Upper lobe of right lung (tissue), 1 donor: ENCODE results near the gene CCL22. TPM values are rescaled to one million over a fixed set of nuclear protein-coding genes. Genes with fewer than 3 reads are reported as not detected.

Source experiments
- ATAC-seq: fragments of 200-7000 bp; cut with Tn5 transposase; one replicate; pipeline ENCODE4 v1.9.1; 2020; ENCODE audit warnings: mild to moderate bottlenecking, moderate library complexity
- DNase-seq: peaks from one replicate; pipeline ENCODE4 v3.0.0-alpha.2; 2020
- H3K27ac ChIP-seq: fragments of 200-600 bp; one replicate; pipeline ENCODE4 v1.8.0; 2022
- H3K27me3 ChIP-seq: fragments of 200-600 bp; one replicate; pipeline ENCODE4 v1.8.0; 2022; ENCODE audit warnings: mild to moderate bottlenecking
- H3K36me3 ChIP-seq: fragments of 200-600 bp; one replicate; pipeline ENCODE4 v1.8.0; 2022
- H3K4me1 ChIP-seq: fragments of 200-600 bp; one replicate; pipeline ENCODE4 v1.8.0; 2022
- H3K4me3 ChIP-seq: fragments of 200-600 bp; one replicate; pipeline ENCODE4 v1.8.0; 2022; ENCODE audit warnings: mild to moderate bottlenecking
- H3K9me3 ChIP-seq: fragments of 200-600 bp; one replicate; pipeline ENCODE4 v1.8.0; 2022
- intact Hi-C: fragments of 100-400 bp; cut with DNase I; formaldehyde crosslinking; loops from one replicate; pipeline ENCODE4 v1.11.0; 2022
- total RNA-seq: library from RNA; stranded (reverse); fragmentation: NEBNext Ultra II Directional; extraction: Animal tissue kit (Norgen Biotek cat#: 25700); gene quantifications from one replicate; pipeline ENCODE4 v1.2.1, GENCODE V29; 2021
- TF ChIP-seq, protein P1 (sequence below): fragments of 200-600 bp; IDR thresholded peaks from one replicate; pipeline ENCODE4 v1.8.0; 2022; ENCODE audit warnings: antibody characterized with exemption
- donor health status: DM: no; HTN: yes; CAD: no; lungs with severe emphysema.

Gene CCL22
- total RNA-seq, 1 donor from 2014 or later = 3.8 TPM

DNA sequence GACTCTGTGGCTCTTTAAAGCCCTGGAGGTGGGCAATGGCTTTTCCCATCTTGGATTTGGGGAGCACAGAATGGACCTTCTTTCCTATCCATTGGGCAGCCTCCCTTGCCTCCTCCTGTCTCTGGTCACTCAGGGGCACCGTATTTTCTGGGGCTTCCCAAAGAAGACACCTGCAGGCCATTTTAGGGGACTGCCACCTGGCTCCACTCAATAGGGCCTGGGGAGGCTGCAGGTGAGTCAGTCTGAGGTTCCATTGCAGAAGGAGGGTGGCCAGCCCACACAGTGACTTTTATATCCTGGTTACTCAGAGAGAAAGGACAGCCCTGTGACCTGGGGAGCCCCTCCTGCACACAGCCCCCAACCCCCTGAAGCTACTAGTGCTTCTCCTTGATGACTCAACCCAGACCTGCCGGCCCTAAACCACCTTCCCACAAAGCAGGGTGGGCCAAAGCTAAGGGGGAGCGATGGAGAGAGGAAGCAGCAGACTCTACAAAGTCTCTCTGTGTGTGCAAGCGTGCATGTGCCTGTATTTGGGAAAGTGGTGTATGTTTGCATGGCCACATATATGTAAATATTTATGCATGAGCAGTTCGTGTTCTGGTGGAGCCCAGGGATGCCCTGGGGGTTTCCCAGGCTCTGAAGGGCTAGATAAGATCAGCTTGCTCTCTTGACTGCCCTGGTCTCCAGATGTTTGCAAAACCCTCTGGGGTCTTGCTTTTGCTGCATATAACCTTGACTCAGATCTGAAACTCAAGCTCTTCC lies 18.7 kb downstream of the CCL22 start:
- ATAC-seq (no peak), DNase-seq (no peak)
- no peaks in the 10 kb centered on the region for H3K27me3 ChIP-seq
- peaks cover 9% of the 10 kb centered on the region for H3K4me1 ChIP-seq
- H3K4me3 ChIP-seq = no peak overlapping the region
- no peaks in the 10 kb centered on the region for H3K9me3 ChIP-seq
- intact Hi-C loops = no loop called here
- TF ChIP-seq, protein P1, sequence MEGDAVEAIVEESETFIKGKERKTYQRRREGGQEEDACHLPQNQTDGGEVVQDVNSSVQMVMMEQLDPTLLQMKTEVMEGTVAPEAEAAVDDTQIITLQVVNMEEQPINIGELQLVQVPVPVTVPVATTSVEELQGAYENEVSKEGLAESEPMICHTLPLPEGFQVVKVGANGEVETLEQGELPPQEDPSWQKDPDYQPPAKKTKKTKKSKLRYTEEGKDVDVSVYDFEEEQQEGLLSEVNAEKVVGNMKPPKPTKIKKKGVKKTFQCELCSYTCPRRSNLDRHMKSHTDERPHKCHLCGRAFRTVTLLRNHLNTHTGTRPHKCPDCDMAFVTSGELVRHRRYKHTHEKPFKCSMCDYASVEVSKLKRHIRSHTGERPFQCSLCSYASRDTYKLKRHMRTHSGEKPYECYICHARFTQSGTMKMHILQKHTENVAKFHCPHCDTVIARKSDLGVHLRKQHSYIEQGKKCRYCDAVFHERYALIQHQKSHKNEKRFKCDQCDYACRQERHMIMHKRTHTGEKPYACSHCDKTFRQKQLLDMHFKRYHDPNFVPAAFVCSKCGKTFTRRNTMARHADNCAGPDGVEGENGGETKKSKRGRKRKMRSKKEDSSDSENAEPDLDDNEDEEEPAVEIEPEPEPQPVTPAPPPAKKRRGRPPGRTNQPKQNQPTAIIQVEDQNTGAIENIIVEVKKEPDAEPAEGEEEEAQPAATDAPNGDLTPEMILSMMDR = no peak
- H3K36me3 ChIP-seq = no peaks in the 10 kb centered on the region
- H3K27ac ChIP-seq = no peak overlapping the region

DNA sequence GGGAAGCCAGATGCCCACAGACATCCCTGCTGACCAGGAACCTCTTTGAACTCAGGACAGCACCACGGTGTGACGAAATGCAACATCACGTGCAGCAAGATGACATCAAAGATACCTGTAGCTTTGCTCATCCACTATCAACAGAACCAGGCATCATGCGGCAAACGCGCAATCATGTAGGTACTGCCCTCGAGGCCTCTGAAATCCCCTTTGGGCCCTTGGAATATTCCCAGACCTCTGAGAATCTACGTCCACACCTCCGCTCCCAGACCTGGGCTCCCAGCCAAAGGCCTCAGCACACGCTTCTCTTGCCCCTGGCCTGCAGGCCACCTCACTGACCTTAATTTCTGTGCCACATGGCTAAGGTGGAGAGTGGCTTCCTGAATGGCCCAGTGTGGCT lies 21.0 kb downstream of the CCL22 start:
- no peak overlapping the region for H3K4me3 ChIP-seq
- H3K27me3 ChIP-seq = no peaks in the 10 kb centered on the region
- peaks cover 20% of the 10 kb centered on the region for H3K4me1 ChIP-seq
- H3K9me3 ChIP-seq = no peaks in the 10 kb centered on the region
- H3K27ac ChIP-seq = no peak overlapping the region
- ATAC-seq = no peak
- intact Hi-C loops = no loop called here
- DNase-seq = no peak
- TF ChIP-seq, protein P1 = no peak
- no peaks in the 10 kb centered on the region for H3K36me3 ChIP-seq

DNA sequence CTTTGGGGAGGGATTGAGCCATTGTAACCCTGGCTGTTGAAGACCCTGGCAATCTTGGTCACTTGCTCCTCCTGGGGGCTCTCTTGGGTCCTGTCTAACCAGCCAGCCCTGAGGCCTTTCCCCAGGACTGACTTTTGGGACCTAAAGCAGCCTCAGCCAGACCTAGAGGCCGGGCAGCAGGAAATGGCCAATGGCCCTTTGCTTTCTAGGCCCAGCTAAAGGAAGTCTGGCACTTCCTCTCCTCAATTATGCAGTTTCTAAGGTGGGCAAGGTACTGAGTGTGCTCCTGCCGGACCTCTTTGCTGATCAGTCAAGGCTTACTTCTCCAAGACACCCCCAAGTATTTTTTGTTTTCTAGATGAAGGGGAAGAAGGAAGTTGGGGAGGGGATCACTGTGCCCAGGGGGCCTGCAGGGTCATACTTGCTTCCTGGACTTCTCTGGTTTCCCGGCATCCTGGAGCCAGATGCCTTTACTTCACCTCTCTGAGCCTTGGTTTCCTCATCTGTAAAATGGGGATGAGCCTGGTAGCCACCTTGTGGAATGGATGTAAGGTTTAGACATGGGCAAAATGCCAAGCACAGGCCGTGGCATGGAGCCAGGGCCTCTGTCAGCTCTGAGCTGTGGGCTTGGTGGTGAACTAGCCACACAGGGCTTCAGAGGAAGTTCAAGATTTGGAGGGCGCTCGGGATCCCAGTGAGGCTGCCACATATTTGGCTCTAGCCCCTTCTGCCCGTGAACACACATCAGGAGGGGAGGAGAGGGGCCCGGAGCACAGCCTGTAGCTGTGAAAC lies 22.3 kb downstream of the CCL22 start:
- TF ChIP-seq, protein P1 = no peak
- Histone ChIP-seq H3K4me1 (peaks cover 20% of the 10 kb centered on the region), H3K9me3 (no peaks in the 10 kb centered on the region), H3K27me3 (no peaks in the 10 kb centered on the region), H3K4me3 (no peak overlapping the region), H3K27ac (no peak overlapping the region), H3K36me3 (no peaks in the 10 kb centered on the region)
- intact Hi-C loops = no loop called here
- DNase-seq = no peak
- ATAC-seq = no peak

DNA sequence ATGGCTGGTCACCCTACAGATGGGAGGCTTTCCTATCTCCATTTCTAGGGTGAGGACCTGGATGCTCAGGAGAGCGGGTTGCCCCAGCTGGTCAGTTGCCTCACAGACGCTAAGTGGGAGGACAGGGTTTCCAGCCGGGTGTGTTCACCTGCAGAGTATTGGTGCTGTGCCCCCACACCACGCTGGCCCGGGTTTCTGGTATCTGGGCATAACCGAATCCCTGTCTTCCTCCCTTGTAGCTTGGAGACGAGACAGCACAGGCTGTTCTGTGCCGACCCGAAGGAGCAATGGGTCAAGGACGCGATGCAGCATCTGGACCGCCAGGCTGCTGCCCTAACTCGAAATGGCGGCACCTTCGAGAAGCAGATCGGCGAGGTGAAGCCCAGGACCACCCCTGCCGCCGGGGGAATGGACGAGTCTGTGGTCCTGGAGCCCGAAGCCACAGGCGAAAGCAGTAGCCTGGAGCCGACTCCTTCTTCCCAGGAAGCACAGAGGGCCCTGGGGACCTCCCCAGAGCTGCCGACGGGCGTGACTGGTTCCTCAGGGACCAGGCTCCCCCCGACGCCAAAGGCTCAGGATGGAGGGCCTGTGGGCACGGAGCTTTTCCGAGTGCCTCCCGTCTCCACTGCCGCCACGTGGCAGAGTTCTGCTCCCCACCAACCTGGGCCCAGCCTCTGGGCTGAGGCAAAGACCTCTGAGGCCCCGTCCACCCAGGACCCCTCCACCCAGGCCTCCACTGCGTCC lies 23.4 kb downstream of the CCL22 start:
- no peaks in the 10 kb centered on the region for H3K9me3 ChIP-seq
- no peak overlapping the region for H3K27ac ChIP-seq
- TF ChIP-seq, protein P1 = no peak
- ATAC-seq (no peak), DNase-seq (no peak)
- H3K36me3 ChIP-seq = no peaks in the 10 kb centered on the region
- peaks cover 27% of the 10 kb centered on the region for H3K4me1 ChIP-seq
- intact Hi-C loops = no loop called here
- no peaks in the 10 kb centered on the region for H3K27me3 ChIP-seq
- H3K4me3 ChIP-seq = no peak overlapping the region

DNA sequence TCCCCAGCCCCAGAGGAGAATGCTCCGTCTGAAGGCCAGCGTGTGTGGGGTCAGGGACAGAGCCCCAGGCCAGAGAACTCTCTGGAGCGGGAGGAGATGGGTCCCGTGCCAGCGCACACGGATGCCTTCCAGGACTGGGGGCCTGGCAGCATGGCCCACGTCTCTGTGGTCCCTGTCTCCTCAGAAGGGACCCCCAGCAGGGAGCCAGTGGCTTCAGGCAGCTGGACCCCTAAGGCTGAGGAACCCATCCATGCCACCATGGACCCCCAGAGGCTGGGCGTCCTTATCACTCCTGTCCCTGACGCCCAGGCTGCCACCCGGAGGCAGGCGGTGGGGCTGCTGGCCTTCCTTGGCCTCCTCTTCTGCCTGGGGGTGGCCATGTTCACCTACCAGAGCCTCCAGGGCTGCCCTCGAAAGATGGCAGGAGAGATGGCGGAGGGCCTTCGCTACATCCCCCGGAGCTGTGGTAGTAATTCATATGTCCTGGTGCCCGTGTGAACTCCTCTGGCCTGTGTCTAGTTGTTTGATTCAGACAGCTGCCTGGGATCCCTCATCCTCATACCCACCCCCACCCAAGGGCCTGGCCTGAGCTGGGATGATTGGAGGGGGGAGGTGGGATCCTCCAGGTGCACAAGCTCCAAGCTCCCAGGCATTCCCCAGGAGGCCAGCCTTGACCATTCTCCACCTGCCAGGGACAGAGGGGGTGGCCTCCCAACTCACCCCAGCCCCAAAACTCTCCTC lies 24.1 kb downstream of the CCL22 start:
- H3K27ac ChIP-seq = no peak overlapping the region
- intact Hi-C loops = no loop called here

More for the DNA sequence above, 24.1 kb downstream of the CCL22 start:
- TF ChIP-seq, protein P1 = no peak
- Histone ChIP-seq H3K27me3 (no peaks in the 10 kb centered on the region), H3K4me1 (peaks cover 24% of the 10 kb centered on the region), H3K36me3 (no peaks in the 10 kb centered on the region), H3K4me3 (no peak overlapping the region), H3K9me3 (no peaks in the 10 kb centered on the region)
- ATAC-seq (no peak), DNase-seq (no peak)
